Neural progenitor cell (in vitro differentiated cells): ENCODE measurements around the gene RAVER2. TPM values are rescaled to one million over a fixed set of nuclear protein-coding genes. Genes with fewer than 3 reads are reported as not detected.

Experiments used
- DNase-seq: peaks from one replicate; pipeline ENCODE4 v3.0.0-alpha.2; 2016; ENCODE audit warnings: low spot score
- H2AFZ ChIP-seq: fragments of 200-600 bp; sonication (generic); replicated peaks from 2 replicates; pipeline ENCODE4 v1.6.1; 2016; ENCODE audit warnings: antibody characterized with exemption
- H3F3A ChIP-seq: fragments of 200-600 bp; sonication (generic); 2 replicates; pipeline ENCODE4 v1.6.1; 2016; ENCODE audit warnings: antibody characterized with exemption, low read depth
- H3K27ac ChIP-seq: fragments of 200-600 bp; sonication (generic); 2 replicates; pipeline ENCODE4 v1.5.1; 2016; ENCODE audit warnings: mild to moderate bottlenecking
- H3K27me3 ChIP-seq: fragments of 200-600 bp; sonication (generic); 2 replicates; pipeline ENCODE4 v1.6.1; 2016; ENCODE audit warnings: mild to moderate bottlenecking, moderate library complexity
- H3K36me3 ChIP-seq: fragments of 200-600 bp; sonication (generic); 2 replicates; pipeline ENCODE4 v1.5.1; 2016
- H3K4me1 ChIP-seq: fragments of 200-600 bp; sonication (generic); 2 replicates; pipeline ENCODE4 v1.6.1; 2016; ENCODE audit warnings: mixed run types
- H3K4me2 ChIP-seq: fragments of 200-600 bp; sonication (generic); 2 replicates; pipeline ENCODE4 v1.6.1; 2016
- H3K4me3 ChIP-seq: fragments of 200-600 bp; sonication (generic); 2 replicates; pipeline ENCODE4 v1.5.1; 2016
- H3K79me2 ChIP-seq: fragments of 200-600 bp; sonication (generic); 2 replicates; pipeline ENCODE4 v1.6.1; 2016; ENCODE audit warnings: low read depth
- H3K9ac ChIP-seq: fragments of 200-600 bp; sonication (generic); 2 replicates; pipeline ENCODE4 v1.6.1; 2016
- H3K9me3 ChIP-seq: fragments of 200-600 bp; sonication (generic); 2 replicates; pipeline ENCODE4 v1.5.1; 2016; ENCODE audit warnings: low read depth
- H4K20me1 ChIP-seq: fragments of 200-600 bp; sonication (generic); 2 replicates; pipeline ENCODE4 v1.6.1; 2016; ENCODE audit warnings: low read depth
- H3K27ac Mint-ChIP-seq: 3 replicates; pipeline ENCODE4 v1.8.0; 2021; ENCODE audit warnings: mixed read lengths
- H3K27me3 Mint-ChIP-seq: 2 replicates; pipeline ENCODE4 v1.8.0; 2022; ENCODE audit warnings: low read depth, mild to moderate bottlenecking, inconsistent platforms, moderate library complexity, mixed read lengths; ENCODE audit not compliant: insufficient read depth
- H3K36me3 Mint-ChIP-seq: 3 replicates; pipeline ENCODE4 v1.8.0; 2021; ENCODE audit warnings: mixed read lengths
- H3K4me1 Mint-ChIP-seq: 3 replicates; pipeline ENCODE4 v1.8.0; 2021; ENCODE audit warnings: mixed read lengths
- H3K4me3 Mint-ChIP-seq: 3 replicates; pipeline ENCODE4 v1.8.0; 2021; ENCODE audit warnings: mild to moderate bottlenecking, moderate library complexity, mixed read lengths
- H3K9me3 Mint-ChIP-seq: 3 replicates; pipeline ENCODE4 v1.8.0; 2020; ENCODE audit warnings: mixed read lengths
- CTCF ChIP-seq: fragments of 200-600 bp; sonication (generic); IDR thresholded peaks from 2 replicates; pipeline ENCODE4 v1.5.1; 2017; ENCODE audit warnings: antibody characterized with exemption, mild to moderate bottlenecking
- EZH2 ChIP-seq: fragments of 200-600 bp; sonication (generic); IDR thresholded peaks from 2 replicates; pipeline ENCODE4 v1.6.1; 2017; ENCODE audit warnings: antibody characterized with exemption, mild to moderate bottlenecking, moderate library complexity
- EZH2phosphoT487 ChIP-seq: fragments of 200-600 bp; sonication (generic); IDR thresholded peaks from 2 replicates; pipeline ENCODE4 v1.6.1; 2017; ENCODE audit warnings: antibody characterized with exemption
- total RNA-seq: library from RNA; depleted of rRNA; stranded (reverse); fragments of >200 nt; gene quantifications from 2 replicates; pipeline ENCODE4 v1.2.3, GENCODE V29; 2015; ENCODE audit warnings: low replicate concordance

Gene RAVER2
- total RNA-seq, 1 donor from 2014 or later, result 37.2 TPM

- Histone ChIP-seq H3K9ac (no peak overlapping the region), H3K36me3 (peaks cover 10% of the 10 kb centered on the region), H3K27me3 (no peaks in the 10 kb centered on the region), H3K4me1 (no peaks in the 10 kb centered on the region), H3K4me3 (no peak overlapping the region), H3K9me3 (no peaks in the 10 kb centered on the region), H2AFZ (no peak overlapping the region), H3K27ac (no peak overlapping the region), H3K79me2 (no peaks in the 10 kb centered on the region), H3K4me2 (no peak overlapping the region), H4K20me1 (no peaks in the 10 kb centered on the region), H3F3A (no peaks in the 10 kb centered on the region)
- no peaks in the 10 kb centered on the region for H3K27me3 Mint-ChIP-seq
- peaks cover 1% of the 10 kb centered on the region for H3K9me3 Mint-ChIP-seq
- TF ChIP-seq CTCF (no peak), EZH2phosphoT487 (no peak), EZH2 (no peak)
- no peak for DNase-seq
- peaks cover 15% of the 10 kb centered on the region for H3K36me3 Mint-ChIP-seq
- H3K4me1 Mint-ChIP-seq, result no peaks in the 10 kb centered on the region
- H3K27ac Mint-ChIP-seq, result no peak overlapping the region
- H3K4me3 Mint-ChIP-seq, result no peak overlapping the region
These were observed 54.0 kb downstream of the RAVER2 start for GRCh38 chr1:64798872-64799271.

- Mint-ChIP-seq H3K27me3 (no peaks in the 10 kb centered on the region), H3K36me3 (peaks cover 18% of the 10 kb centered on the region), H3K4me1 (no peaks in the 10 kb centered on the region), H3K4me3 (no peak overlapping the region), H3K27ac (no peak overlapping the region), H3K9me3 (no peaks in the 10 kb centered on the region)
- no peak overlapping the region for H2AFZ ChIP-seq
- no peak overlapping the region for H3K4me3 ChIP-seq
- no peak for DNase-seq
- no peaks in the 10 kb centered on the region for H3K9me3 ChIP-seq
- no peaks in the 10 kb centered on the region for H3K4me1 ChIP-seq
- H3K9ac ChIP-seq, result no peak overlapping the region
- TF ChIP-seq EZH2phosphoT487 (no peak), CTCF (no peak), EZH2 (no peak)
- H3K27me3 ChIP-seq, result no peaks in the 10 kb centered on the region
- no peaks in the 10 kb centered on the region for H3F3A ChIP-seq
- no peaks in the 10 kb centered on the region for H3K79me2 ChIP-seq
- no peak overlapping the region for H3K4me2 ChIP-seq
- H4K20me1 ChIP-seq, result no peaks in the 10 kb centered on the region
- H3K36me3 ChIP-seq, result peaks cover 6% of the 10 kb centered on the region
- no peak overlapping the region for H3K27ac ChIP-seq
These were observed 57.1 kb downstream of the RAVER2 start for GRCh38 chr1:64801851-64802523.

GRCh38 chr1:64809309-64809708 lies 64.4 kb downstream of the RAVER2 start:
- no peaks in the 10 kb centered on the region for H4K20me1 ChIP-seq
- DNase-seq, result no peak
- no peaks in the 10 kb centered on the region for H3K4me1 ChIP-seq
- no peak overlapping the region for H2AFZ ChIP-seq
- H3K36me3 ChIP-seq, result no peaks in the 10 kb centered on the region
- H3K36me3 Mint-ChIP-seq, result peaks cover 15% of the 10 kb centered on the region
- no peaks in the 10 kb centered on the region for H3K9me3 ChIP-seq
- no peak overlapping the region for H3K4me3 Mint-ChIP-seq
- TF ChIP-seq EZH2phosphoT487, result no peak
- no peak for TF ChIP-seq EZH2
- no peak for TF ChIP-seq CTCF
- H3F3A ChIP-seq, result no peaks in the 10 kb centered on the region
- no peak overlapping the region for H3K4me2 ChIP-seq
- H3K9ac ChIP-seq, result no peak overlapping the region
- no peaks in the 10 kb centered on the region for H3K79me2 ChIP-seq
- no peak overlapping the region for H3K4me3 ChIP-seq
- H3K27ac Mint-ChIP-seq, result no peak overlapping the region
- H3K9me3 Mint-ChIP-seq, result no peaks in the 10 kb centered on the region
- H3K27ac ChIP-seq, result no peak overlapping the region
- no peaks in the 10 kb centered on the region for H3K27me3 Mint-ChIP-seq
- H3K4me1 Mint-ChIP-seq, result no peaks in the 10 kb centered on the region
- no peaks in the 10 kb centered on the region for H3K27me3 ChIP-seq
